ENCODE data around the gene DOP1A.

DNA sequence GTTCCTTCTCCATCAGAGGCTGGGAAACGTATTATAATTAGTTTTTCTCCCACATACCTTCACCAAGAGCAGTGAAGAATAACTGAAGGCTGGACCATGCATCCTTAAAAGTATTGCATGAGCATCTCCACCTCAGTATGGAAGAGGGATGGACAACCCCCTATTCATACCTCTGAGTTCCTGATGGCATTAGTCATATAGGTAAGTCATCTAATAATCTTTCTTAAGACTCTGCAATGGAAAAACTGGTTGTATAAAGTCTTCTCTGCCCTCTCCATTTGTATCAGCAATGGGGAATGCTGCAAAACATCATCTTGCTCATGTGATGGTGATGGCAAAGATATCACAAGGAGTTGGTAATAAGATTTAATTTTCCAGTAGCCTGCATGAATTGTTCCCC, 101.1 kb downstream of the DOP1A start:
- TF ChIP-seq, protein P1, sequence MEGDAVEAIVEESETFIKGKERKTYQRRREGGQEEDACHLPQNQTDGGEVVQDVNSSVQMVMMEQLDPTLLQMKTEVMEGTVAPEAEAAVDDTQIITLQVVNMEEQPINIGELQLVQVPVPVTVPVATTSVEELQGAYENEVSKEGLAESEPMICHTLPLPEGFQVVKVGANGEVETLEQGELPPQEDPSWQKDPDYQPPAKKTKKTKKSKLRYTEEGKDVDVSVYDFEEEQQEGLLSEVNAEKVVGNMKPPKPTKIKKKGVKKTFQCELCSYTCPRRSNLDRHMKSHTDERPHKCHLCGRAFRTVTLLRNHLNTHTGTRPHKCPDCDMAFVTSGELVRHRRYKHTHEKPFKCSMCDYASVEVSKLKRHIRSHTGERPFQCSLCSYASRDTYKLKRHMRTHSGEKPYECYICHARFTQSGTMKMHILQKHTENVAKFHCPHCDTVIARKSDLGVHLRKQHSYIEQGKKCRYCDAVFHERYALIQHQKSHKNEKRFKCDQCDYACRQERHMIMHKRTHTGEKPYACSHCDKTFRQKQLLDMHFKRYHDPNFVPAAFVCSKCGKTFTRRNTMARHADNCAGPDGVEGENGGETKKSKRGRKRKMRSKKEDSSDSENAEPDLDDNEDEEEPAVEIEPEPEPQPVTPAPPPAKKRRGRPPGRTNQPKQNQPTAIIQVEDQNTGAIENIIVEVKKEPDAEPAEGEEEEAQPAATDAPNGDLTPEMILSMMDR (IDR thresholded peaks at IDR 0.05) = no peak
- TF ChIP-seq EP300 (IDR thresholded peaks at IDR 0.05) = no peak

Data from gastroesophageal sphincter (tissue), 3 donors.